Measurements from ENCODE around the gene DYNLL2.

DNA sequence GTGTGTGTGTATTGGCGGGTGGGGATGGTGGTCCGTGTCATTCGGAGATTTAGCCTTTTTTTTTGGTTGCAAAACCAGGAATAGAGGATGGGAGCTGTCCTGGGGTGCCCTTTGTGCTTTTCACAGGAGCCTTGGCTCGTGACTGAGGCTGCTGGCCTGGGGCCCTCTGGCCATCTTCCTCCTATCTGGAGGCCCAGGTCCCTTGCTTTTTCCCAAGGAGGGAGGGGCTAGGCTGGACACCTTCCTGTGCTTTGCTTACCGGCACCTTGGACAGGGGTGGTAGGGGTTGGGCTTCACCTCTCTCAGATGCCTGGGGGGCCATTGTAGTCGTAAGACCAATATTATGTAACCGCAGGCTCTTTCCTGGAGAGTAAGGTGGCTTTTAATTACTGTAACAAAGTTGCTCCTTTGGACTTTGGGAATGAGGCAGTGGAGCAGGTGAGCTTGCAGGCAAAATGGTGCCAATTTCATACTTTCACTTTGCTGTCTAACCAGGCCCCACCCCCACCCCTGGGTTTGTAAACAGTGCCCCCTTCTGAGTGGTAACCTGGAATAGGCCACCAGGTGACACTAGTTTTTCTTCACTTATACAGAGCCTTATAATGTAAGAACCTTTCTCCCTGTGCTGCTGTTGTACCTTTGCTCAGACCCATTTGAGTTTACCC lies 1.2 kb downstream of the DYNLL2 start:
- TF ChIP-seq, protein P1, sequence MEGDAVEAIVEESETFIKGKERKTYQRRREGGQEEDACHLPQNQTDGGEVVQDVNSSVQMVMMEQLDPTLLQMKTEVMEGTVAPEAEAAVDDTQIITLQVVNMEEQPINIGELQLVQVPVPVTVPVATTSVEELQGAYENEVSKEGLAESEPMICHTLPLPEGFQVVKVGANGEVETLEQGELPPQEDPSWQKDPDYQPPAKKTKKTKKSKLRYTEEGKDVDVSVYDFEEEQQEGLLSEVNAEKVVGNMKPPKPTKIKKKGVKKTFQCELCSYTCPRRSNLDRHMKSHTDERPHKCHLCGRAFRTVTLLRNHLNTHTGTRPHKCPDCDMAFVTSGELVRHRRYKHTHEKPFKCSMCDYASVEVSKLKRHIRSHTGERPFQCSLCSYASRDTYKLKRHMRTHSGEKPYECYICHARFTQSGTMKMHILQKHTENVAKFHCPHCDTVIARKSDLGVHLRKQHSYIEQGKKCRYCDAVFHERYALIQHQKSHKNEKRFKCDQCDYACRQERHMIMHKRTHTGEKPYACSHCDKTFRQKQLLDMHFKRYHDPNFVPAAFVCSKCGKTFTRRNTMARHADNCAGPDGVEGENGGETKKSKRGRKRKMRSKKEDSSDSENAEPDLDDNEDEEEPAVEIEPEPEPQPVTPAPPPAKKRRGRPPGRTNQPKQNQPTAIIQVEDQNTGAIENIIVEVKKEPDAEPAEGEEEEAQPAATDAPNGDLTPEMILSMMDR (IDR thresholded peaks at IDR 0.05), result peak in 2 of 4 experiments; percentile 21 to 24
- no peak for TF ChIP-seq POLR2A (IDR thresholded peaks at IDR 0.05)

Measured in prostate gland (tissue), 2 donors.